ENCODE data around the gene STAT4.

DNA sequence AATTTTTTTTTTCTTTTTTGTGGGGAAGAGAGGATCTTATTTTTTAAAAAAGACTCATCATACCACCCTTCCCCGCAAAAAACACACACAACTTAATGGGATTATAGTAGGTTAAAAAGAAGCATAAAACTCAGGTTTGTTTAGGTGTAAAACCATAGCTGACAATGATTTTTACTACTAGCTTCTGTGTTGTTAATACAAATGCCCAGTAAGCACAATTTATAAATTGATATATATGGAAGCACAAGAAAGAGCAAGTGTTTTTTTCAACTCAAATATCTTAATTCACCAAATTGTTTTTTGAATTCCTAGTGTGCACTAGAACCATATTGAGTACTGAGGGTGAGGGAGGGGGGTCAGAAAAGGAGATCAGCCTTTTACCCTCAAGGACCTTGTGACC lies 7.0 kb downstream of the STAT4 start:
- TF ChIP-seq, protein P1, sequence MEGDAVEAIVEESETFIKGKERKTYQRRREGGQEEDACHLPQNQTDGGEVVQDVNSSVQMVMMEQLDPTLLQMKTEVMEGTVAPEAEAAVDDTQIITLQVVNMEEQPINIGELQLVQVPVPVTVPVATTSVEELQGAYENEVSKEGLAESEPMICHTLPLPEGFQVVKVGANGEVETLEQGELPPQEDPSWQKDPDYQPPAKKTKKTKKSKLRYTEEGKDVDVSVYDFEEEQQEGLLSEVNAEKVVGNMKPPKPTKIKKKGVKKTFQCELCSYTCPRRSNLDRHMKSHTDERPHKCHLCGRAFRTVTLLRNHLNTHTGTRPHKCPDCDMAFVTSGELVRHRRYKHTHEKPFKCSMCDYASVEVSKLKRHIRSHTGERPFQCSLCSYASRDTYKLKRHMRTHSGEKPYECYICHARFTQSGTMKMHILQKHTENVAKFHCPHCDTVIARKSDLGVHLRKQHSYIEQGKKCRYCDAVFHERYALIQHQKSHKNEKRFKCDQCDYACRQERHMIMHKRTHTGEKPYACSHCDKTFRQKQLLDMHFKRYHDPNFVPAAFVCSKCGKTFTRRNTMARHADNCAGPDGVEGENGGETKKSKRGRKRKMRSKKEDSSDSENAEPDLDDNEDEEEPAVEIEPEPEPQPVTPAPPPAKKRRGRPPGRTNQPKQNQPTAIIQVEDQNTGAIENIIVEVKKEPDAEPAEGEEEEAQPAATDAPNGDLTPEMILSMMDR (IDR thresholded peaks at IDR 0.05; ENCODE audit: insufficient read depth, low read length, poor library complexity, severe bottlenecking) = no peak
- TF ChIP-seq EZH2phosphoT487 (conservative IDR thresholded peaks at IDR 0.05; ENCODE audit: low read length) = no peak
